Body of pancreas (tissue), 4 donors: ENCODE measurements around the gene MMP24OS. TPM values are rescaled to one million over a fixed set of nuclear protein-coding genes. Genes with fewer than 3 reads are reported as not detected.

Source experiments
- ATAC-seq: fragments of 150-250 bp; one replicate; pipeline ENCODE4 v1.9.1; 2016
- DNase-seq, 4 donors: peaks; one replicate each; pipeline ENCODE4 v3.0.0-alpha.2; 2019
- H3K27ac ChIP-seq, 4 donors: fragments of 200-600 bp; sonication (generic); 1 replicate in 3 of 4; 2 replicates in 1 of 4; pipeline versions ENCODE4 v1.5.1 to v1.6.1; 2016 to 2019; ENCODE audit warnings: mild to moderate bottlenecking in 1 of 4, mixed read lengths in 1 of 4, moderate library complexity in 1 of 4
- H3K27me3 ChIP-seq, 2 donors: fragments of 200-600 bp; sonication (generic); one replicate each; pipeline ENCODE4 v1.6.0; 2016; ENCODE audit warnings: mild to moderate bottlenecking in 1 of 2
- H3K36me3 ChIP-seq, 2 donors: fragments of 200-600 bp; sonication (generic); replicated peaks in 1 of 2; 2 replicates each; pipeline ENCODE4 v1.5.1; 2016; ENCODE audit warnings: low read depth in 2 of 2; ENCODE audit not compliant: insufficient read depth in 1 of 2
- H3K4me1 ChIP-seq: fragments of 200-600 bp; sonication (generic); one replicate; pipeline ENCODE4 v1.6.0; 2016
- H3K4me3 ChIP-seq, 2 donors: fragments of 200-600 bp; sonication (generic); 1 replicate in 1 of 2; 2 replicates in 1 of 2; pipeline ENCODE4 v1.5.1; 2016 to 2019
- H3K9me3 ChIP-seq, 3 donors: fragments of 200-600 bp; sonication (generic); 1 replicate in 2 of 3; 2 replicates in 1 of 3; pipeline ENCODE4 v1.5.1; 2016
- CTCF ChIP-seq, 7 experiments: fragments of 450-650 bp in 4 of 7; fragments of 200-600 bp in 3 of 7; sonication (generic) in 3 of 7; IDR thresholded peaks; one replicate each; pipeline ENCODE4 v1.5.1; 2016 to 2019; ENCODE audit warnings: antibody characterized with exemption in 7 of 7
- POLR2A ChIP-seq, 3 donors: fragments of 450-650 bp; IDR thresholded peaks; one replicate each; pipeline ENCODE4 v1.6.1; 2016; ENCODE audit warnings: antibody characterized with exemption in 3 of 3, mild to moderate bottlenecking in 2 of 3
- WGBS, 2 donors: methylation state at CpG; one replicate each; pipeline ENCODE4 v1.1.5; 2017; 5-methylcytosine and 5-hydroxymethylcytosine counted together
- intact Hi-C: fragments of 100-400 bp; cut with DNase I; formaldehyde crosslinking; loops from one replicate; pipeline ENCODE4 v1.15.1; 2023
- total RNA-seq, 2 donors: library from RNA; depleted of rRNA; stranded (reverse); fragments of >200 nt; gene quantifications; one replicate each; pipeline ENCODE4 v1.1.0, GENCODE V29; 2016

MMP24OS gene
- total RNA-seq, 2 donors from 2014 or later, result 20.4 to 27.5 TPM

DNA sequence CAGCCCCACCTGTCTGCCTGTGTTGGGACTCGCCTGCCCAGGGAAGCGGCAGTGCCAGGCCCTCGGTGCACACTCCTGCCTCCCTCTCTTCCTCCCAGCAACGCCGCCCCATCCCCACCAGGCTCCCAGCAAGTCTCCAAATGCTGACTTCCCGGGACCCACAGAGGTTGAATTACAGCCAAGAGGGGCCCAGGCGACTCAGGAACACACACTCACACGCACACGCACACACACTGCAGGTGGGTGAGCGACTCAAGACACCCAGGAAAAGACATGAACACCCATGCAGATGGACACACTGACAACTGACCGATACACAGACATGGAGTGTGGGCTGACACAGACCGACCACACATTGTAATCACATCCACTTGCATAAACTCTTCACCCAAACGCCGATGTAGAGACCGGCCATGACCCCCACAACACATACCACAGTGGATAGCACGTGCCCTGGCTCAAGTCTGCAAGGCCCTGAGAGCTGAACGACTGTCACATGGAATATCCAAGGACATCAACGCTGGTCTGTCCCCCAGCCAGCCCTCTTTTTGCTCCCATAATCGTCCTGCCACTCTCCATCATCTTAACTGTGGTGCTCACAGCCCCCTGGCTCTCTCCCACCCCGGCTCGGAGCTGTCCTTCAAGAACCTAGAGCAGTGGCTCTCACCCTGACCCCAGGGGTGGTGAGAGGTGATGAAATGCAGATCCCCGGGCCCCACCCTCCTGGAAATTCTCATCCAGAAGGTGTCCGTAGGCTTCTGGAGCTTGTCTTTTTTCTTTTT, 14.8 kb upstream of the MMP24OS start:
- intact Hi-C loops, result loop anchor here (10.0 kb wide), 1 partner anchor 142 kb away; the partner anchor contains the start of gene GDF5
- H3K36me3 ChIP-seq, result no peaks in the 10 kb centered on the region
- H3K4me1 ChIP-seq, result no peaks in the 10 kb centered on the region
- no peak overlapping the region for H3K27ac ChIP-seq
- TF ChIP-seq POLR2A (IDR thresholded peaks at IDR 0.05) (no peak), CTCF (IDR thresholded peaks at IDR 0.05) (no peak)
- no peak overlapping the region for H3K4me3 ChIP-seq
- H3K9me3 ChIP-seq, result no peaks in the 10 kb centered on the region
- H3K27me3 ChIP-seq, result peaks cover 0 to 3% of the 10 kb centered on the region in 2 donors
- ATAC-seq (no peak), DNase-seq (no peak)
- 57 to 62% methylated on average over 22 to 23 of the region's 23 CpGs for WGBS, 2 donors

DNA sequence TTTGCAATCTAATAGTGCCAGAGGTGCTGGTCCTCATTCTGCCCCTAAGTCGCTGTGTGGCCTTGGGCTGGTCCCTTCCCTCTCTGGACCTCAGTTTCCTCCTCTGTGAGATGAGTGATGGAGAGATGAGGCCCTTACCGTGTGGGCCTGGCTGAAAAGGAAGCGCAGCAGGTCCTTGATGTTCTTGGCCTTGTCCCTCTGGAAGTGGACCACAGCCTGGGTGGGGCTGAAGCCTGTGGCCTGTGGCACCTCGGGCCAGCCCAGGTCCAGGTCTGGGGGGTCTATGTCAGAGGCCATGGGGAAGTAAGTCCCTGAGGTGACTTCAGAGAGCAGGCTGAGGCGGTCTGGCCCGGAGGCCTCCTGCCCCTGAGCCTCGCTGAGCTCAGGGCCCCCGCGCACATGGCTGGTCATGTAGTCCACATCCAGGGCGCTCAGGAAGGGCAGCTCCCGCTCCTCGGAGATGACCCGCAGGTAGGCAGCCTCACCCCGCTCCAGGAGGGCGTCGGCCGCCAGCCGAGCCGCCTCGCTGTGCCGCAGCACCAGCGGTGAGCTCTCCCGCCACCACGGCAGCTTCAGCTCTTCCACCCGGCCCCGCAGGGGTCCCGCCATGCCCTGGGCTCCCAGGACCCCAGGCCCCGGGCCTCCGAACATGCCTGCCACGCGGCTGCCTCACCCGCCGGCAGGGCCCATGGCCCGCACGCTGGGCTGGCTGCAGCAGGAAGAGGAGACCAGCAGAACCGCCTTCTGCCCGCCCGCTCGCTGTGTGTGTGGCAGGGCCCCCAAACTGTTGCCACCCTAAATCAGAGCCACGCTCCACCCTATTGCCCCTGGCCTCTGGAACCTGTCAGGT, 14.0 kb upstream of the MMP24OS start, which contains the start of gene FAM83C:
Gene FAM83C, minus strand, starts transcription at position 772 of the 850 bp plus-strand sequence. Its CDS starts 121 bp downstream, at position 651.
- WGBS, 2 donors, result 74 to 79% methylated on average over 11 to 26 of the region's 40 CpGs
- ATAC-seq, result no peak

DNA sequence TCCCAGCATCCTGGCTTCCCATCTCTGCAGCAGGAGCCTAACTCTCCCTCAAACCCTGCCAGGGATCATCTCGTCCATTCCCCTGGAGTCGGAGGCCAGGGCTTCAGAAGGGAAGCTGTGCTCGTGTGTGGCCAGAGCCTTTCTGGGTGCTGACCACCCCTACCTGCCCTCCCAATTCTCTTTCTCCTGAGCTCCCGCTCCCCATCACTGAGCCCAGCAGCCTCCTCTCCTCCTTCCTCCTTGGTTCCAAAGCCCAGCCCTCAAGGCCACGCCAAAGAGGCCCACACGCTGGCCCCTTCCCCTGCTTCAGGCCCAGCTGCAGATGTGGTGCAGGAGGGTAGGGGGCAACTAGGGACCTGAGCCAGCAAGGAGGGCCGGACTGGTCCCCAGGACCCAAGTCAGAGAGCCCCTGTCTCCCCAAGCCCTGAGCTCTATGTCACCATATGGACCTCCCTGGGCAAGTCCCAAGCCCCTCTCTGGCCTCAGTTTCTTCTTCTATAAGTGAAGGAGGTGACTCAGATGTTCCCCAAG, 13.0 kb upstream of the MMP24OS start:
- ATAC-seq (no peak), DNase-seq (no peak)
- Histone ChIP-seq H3K27me3 (peaks cover 0 to 3% of the 10 kb centered on the region in 2 donors), H3K36me3 (no peaks in the 10 kb centered on the region), H3K4me3 (no peak overlapping the region), H3K27ac (no peak overlapping the region), H3K9me3 (no peaks in the 10 kb centered on the region), H3K4me1 (no peaks in the 10 kb centered on the region)
- TF ChIP-seq POLR2A (IDR thresholded peaks at IDR 0.05), result no peak
- TF ChIP-seq CTCF (IDR thresholded peaks at IDR 0.05), result no peak
- WGBS, 2 donors, result 82 to 88% methylated on average over 6 to 7 of the region's 7 CpGs
- intact Hi-C loops, result loop anchor here (10.0 kb wide), 1 partner anchor 144 kb away; the partner anchor contains the start of gene GDF5

More for the DNA sequence above, 14.0 kb upstream of the MMP24OS start, which contains the start of gene FAM83C:
- Histone ChIP-seq H3K4me3 (no peak within 1 kb of the TSS), H3K36me3 (no peaks in the 10 kb centered on the region), H3K27me3 (peaks cover 0 to 3% of the 10 kb centered on the region in 2 donors), H3K9me3 (no peaks in the 10 kb centered on the region), H3K27ac (no peak within 1 kb of the TSS), H3K4me1 (no peaks in the 10 kb centered on the region)
- intact Hi-C loops, result loop anchor here (10.0 kb wide), 1 partner anchor 143 kb away; the partner anchor contains the start of gene GDF5
- TF ChIP-seq POLR2A (IDR thresholded peaks at IDR 0.05) (no peak), CTCF (IDR thresholded peaks at IDR 0.05) (no peak)
- no peak for DNase-seq

DNA sequence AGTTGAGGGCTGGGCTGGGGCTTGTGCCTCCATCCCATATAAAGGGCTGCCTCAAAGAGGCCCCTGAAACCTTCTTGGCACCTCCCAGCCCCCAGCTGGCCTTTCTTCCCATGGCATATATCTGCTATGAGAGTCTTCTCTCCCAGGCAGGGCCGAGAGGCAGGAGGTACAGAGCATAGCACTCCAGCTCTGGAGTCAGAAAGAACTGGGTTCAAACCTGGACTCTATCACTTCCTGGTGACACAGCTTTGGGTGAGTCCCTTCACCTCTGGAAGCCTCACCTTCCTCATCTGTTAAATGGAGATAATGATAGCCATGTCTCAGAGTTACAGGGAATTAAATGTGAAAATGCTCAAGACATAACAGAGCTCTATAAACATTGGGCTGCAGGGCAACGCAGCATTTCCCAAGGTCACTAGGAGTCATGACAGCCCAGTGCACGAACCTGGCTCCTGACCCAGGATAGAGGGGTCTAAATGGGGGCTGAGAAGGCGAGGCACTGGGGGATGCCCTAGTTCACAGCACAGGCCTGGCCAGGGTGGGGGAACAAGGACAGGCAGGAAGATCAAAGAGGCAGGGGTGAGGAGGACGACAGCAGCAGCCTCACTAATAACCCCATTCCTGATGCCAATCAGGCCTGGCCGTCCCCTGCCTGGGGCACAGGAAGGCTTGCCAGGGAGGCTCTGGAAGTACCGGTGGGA, 12.4 kb upstream of the MMP24OS start:
- Histone ChIP-seq H3K36me3 (no peaks in the 10 kb centered on the region), H3K9me3 (no peaks in the 10 kb centered on the region), H3K27ac (no peak overlapping the region), H3K4me3 (no peak overlapping the region), H3K27me3 (peaks cover 0 to 1% of the 10 kb centered on the region in 2 donors), H3K4me1 (peaks cover under 1% of the 10 kb centered on the region)
- intact Hi-C loops, result loop anchor here (10.0 kb wide), 1 partner anchor 144 kb away; the partner anchor contains the start of gene GDF5
- 44 to 50% methylated on average over 4 to 7 of the region's 7 CpGs for WGBS, 2 donors
- DNase-seq, result no peak
- TF ChIP-seq CTCF (IDR thresholded peaks at IDR 0.05), result no peak
- TF ChIP-seq POLR2A (IDR thresholded peaks at IDR 0.05), result no peak
- no peak for ATAC-seq
